Glutamatergic neuron (in vitro differentiated cells): Measurements from ENCODE around the gene COL19A1. TPM values are rescaled to one million over a fixed set of nuclear protein-coding genes. Genes with fewer than 3 reads are reported as not detected.

Source experiments
- DNase-seq: peaks from one replicate; pipeline ENCODE4 v3.0.0; 2022
- H3K27ac Mint-ChIP-seq: one replicate; pipeline ENCODE4 v1.8.0; 2020; ENCODE audit warnings: mild to moderate bottlenecking, mixed read lengths, inconsistent platforms; ENCODE audit not compliant: unreplicated experiment
- H3K27me3 Mint-ChIP-seq: one replicate; pipeline ENCODE4 v1.8.0; 2020; ENCODE audit warnings: mild to moderate bottlenecking, moderate library complexity, mixed read lengths, inconsistent platforms; ENCODE audit not compliant: unreplicated experiment
- H3K36me3 Mint-ChIP-seq: one replicate; pipeline ENCODE4 v1.8.0; 2020; ENCODE audit warnings: mild to moderate bottlenecking, mixed read lengths, inconsistent platforms; ENCODE audit not compliant: unreplicated experiment
- H3K4me1 Mint-ChIP-seq: one replicate; pipeline ENCODE4 v1.8.0; 2020; ENCODE audit warnings: mild to moderate bottlenecking, low read depth, mixed read lengths, inconsistent platforms; ENCODE audit not compliant: unreplicated experiment
- H3K4me3 Mint-ChIP-seq: one replicate; pipeline ENCODE4 v1.8.0; 2020; ENCODE audit warnings: mild to moderate bottlenecking, mixed read lengths, inconsistent platforms; ENCODE audit not compliant: unreplicated experiment
- H3K9me3 Mint-ChIP-seq: one replicate; pipeline ENCODE4 v1.8.0; 2020; ENCODE audit warnings: mild to moderate bottlenecking, moderate library complexity, mixed read lengths, inconsistent platforms; ENCODE audit not compliant: unreplicated experiment
- total RNA-seq: library from RNA; stranded (reverse); fragmentation: NEBNext Ultra II Directional; extraction: Animal tissue kit (Norgen Biotek cat#: 25700); gene quantifications from one replicate; pipeline ENCODE4 v1.2.1, GENCODE V29; 2021; ENCODE audit not compliant: unreplicated experiment
- TF ChIP-seq, protein P1 (sequence below): fragments of 200-600 bp; sonication (generic); IDR thresholded peaks from one replicate; pipeline ENCODE4 v1.5.0; 2021; ENCODE audit not compliant: partially characterized antibody, unreplicated experiment

COL19A1 gene
- total RNA-seq, 1 donor from 2014 or later = 0.78 TPM

DNA sequence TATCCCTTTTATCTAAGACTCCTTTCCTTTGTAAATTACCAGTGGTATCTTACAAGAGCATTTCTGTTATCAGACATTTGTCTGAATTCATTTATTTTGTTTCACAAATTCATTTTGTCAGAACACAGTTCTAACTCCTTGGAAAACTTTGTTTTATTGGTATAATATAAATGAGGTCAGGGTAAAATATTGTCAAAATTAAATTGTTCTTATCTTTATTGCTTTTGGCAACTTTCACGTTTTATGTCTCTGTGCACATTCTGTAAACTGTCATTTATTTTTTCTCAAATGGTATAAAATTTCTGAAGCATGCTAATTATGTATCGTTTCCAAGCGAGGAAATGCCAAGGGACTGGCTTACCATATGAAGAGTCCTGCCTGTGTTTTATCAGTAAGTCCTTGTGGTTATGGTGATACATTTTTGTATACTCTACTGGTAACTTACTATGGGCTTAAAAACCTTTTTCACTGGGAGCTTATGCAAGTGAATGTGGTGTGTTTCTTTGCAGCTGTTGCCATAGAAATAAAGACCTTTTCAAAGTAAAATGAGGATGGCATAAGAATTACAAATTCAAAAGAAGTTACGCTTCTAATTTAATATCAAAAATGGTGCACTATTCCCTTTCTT is 214.2 kb downstream of the COL19A1 start:
- no peaks in the 10 kb centered on the region for H3K27me3 Mint-ChIP-seq
- no peak overlapping the region for H3K27ac Mint-ChIP-seq
- H3K4me1 Mint-ChIP-seq = no peaks in the 10 kb centered on the region
- peaks cover 2% of the 10 kb centered on the region for H3K9me3 Mint-ChIP-seq
- H3K36me3 Mint-ChIP-seq = no peaks in the 10 kb centered on the region
- no peak for DNase-seq
- TF ChIP-seq, protein P1, sequence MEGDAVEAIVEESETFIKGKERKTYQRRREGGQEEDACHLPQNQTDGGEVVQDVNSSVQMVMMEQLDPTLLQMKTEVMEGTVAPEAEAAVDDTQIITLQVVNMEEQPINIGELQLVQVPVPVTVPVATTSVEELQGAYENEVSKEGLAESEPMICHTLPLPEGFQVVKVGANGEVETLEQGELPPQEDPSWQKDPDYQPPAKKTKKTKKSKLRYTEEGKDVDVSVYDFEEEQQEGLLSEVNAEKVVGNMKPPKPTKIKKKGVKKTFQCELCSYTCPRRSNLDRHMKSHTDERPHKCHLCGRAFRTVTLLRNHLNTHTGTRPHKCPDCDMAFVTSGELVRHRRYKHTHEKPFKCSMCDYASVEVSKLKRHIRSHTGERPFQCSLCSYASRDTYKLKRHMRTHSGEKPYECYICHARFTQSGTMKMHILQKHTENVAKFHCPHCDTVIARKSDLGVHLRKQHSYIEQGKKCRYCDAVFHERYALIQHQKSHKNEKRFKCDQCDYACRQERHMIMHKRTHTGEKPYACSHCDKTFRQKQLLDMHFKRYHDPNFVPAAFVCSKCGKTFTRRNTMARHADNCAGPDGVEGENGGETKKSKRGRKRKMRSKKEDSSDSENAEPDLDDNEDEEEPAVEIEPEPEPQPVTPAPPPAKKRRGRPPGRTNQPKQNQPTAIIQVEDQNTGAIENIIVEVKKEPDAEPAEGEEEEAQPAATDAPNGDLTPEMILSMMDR = no peak
- no peak overlapping the region for H3K4me3 Mint-ChIP-seq

DNA sequence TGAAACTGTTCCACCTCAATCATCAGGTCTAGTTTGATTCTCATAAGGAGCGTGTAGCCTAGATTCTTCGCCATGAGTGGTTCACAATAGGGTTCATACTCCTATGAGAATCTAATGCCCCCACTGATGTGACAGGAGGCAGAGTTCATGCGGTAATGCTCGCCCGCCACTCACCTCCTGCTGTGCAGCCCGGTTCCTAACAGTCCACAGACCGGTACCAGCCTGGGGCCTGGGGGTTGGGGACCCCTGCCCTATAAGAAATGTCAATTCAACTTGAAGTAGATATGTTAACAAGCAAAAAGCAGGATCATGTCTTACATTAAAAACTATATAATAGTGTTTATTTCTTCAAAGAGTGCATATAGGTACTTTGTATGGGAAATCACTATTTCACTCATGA is 216.5 kb downstream of the COL19A1 start:
- Mint-ChIP-seq H3K9me3 (peaks cover 5% of the 10 kb centered on the region), H3K36me3 (no peaks in the 10 kb centered on the region), H3K27ac (no peak overlapping the region), H3K4me3 (no peak overlapping the region), H3K4me1 (no peaks in the 10 kb centered on the region), H3K27me3 (no peaks in the 10 kb centered on the region)
- DNase-seq = no peak
- TF ChIP-seq, protein P1 = no peak

DNA sequence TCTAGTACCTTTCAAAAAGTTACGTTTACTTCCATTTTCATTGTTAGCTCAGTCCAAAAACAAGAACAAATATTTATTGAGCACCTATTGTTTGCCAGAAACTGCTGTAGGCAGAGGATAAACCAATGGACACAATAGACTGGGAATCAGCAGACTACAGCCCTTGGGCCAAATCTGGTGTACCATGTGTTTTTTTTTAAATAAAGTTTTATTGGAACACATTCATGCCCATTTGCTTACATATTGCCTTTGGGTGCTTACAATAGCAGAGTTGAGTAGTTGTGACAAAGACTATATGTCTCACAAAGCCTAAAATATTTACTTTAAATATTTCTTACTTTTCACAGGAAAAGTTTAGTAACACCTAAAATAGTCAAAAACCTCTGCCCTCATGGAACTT is 220.4 kb downstream of the COL19A1 start:
- DNase-seq = no peak
- peaks cover 3% of the 10 kb centered on the region for H3K36me3 Mint-ChIP-seq
- peaks cover 5% of the 10 kb centered on the region for H3K9me3 Mint-ChIP-seq
- no peak overlapping the region for H3K4me3 Mint-ChIP-seq
- TF ChIP-seq, protein P1 = no peak
- H3K27ac Mint-ChIP-seq = no peak overlapping the region
- H3K27me3 Mint-ChIP-seq = no peaks in the 10 kb centered on the region
- H3K4me1 Mint-ChIP-seq = peaks cover 9% of the 10 kb centered on the region

DNA sequence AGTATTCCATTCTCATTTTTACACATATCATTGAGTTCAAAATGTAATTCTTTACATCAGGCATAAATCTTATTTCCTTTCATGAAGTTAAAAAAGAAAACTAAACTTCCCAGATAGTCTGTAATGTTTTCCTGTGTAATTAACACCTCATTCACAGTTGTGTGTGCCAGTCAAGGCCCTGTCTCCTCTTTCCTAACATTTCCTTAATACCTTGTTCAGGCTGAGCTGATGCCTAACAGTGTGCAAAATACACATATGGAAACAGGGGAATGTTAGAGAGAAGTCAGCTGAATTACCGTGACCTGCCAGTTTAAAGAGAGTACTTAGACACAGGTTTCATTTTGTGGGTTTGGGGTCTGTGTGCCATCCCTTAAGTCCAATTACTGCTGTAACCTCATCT is 227.8 kb downstream of the COL19A1 start:
- TF ChIP-seq, protein P1 = no peak
- no peak for DNase-seq
- Mint-ChIP-seq H3K27me3 (peaks cover 2% of the 10 kb centered on the region), H3K36me3 (peaks cover 3% of the 10 kb centered on the region), H3K4me1 (peaks cover 4% of the 10 kb centered on the region), H3K9me3 (no peaks in the 10 kb centered on the region), H3K27ac (no peak overlapping the region), H3K4me3 (no peak overlapping the region)

DNA sequence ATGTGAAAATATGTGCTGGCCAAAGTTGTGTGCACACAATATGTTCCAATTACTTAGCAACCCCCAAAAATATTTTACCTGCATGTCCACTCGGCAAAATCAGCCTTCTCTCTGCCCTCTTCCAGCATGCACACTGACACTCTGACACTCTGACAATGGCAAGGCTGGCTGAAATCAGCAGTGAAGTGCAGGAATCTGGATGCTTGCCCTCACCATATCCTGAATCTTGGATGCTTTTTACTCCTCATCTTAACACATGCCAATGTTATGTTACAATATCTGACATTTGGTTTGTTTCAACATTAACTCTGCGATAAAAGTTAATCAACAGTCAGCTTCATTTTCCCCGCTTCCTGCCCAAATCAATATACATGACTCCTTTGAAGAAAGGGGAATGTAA is 233.4 kb downstream of the COL19A1 start:
- no peak for DNase-seq
- H3K27ac Mint-ChIP-seq = no peak overlapping the region
- H3K9me3 Mint-ChIP-seq = no peaks in the 10 kb centered on the region
- no peak overlapping the region for H3K4me3 Mint-ChIP-seq
- H3K4me1 Mint-ChIP-seq = no peaks in the 10 kb centered on the region
- TF ChIP-seq, protein P1 = no peak
- H3K36me3 Mint-ChIP-seq = no peaks in the 10 kb centered on the region
- peaks cover 2% of the 10 kb centered on the region for H3K27me3 Mint-ChIP-seq
